ENCODE measurements around the gene MS4A18. TPM values are rescaled to one million over a fixed set of nuclear protein-coding genes. Genes with fewer than 3 reads are reported as not detected.

Gene MS4A18
- total and polyA plus RNA-seq, 10 of the 15 experiments (the other 5 are each of a cell fraction or from before 2014, with no cell fraction given): not detected

DNA sequence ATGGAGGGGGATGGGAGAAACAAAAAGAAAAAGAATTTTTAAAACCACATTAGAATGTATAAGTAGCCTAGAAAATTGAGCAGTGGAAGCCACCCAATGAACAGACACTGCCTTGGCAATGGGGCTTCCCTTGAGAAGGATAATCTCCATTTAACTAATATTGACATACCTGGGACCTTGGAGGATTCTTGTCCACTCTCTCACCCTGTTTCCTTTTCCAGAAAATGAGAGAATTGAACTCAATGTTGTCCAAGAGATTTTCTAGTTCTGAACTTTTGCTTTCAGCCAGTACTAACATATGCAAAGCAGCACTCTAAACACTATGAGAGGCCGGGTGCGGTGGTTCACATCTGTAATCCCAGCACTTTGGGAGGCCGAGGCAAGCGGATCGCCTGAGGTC, 24.6 kb upstream of the MS4A18 start:
- ATAC-seq (no peak), DNase-seq (ENCODE audit: low read depth, low spot score) (no peak), FAIRE-seq (no peak)
- RAD21 ChIA-PET (ENCODE audit: unreplicated experiment): interaction anchor here (1.6 to 2.9 kb wide), 5 partner anchors 56 to 72 kb away, joined by 4 to 21 read pairs (median 8); partner anchors contain the start of gene MS4A15
- BruUV-seq (replicated peaks): no TSS peak
- H3K9me3 ChIP-seq (replicated peaks; ENCODE audit: control insufficient read depth, insufficient read depth, low read length): no peaks in the 10 kb centered on the region
- H3K9ac ChIP-seq (ENCODE audit: control insufficient read depth, insufficient read depth, low read length): no peak overlapping the region
- H3K4me1 ChIP-seq (ENCODE audit: control insufficient read depth, insufficient read depth, low read length): no peaks in the 10 kb centered on the region
- in situ Hi-C loops (cut with MboI) (no loop called here), intact Hi-C loops (cut with micrococcal nuclease; ENCODE audit: unreplicated experiment) (loop anchor here (5.0 kb wide), 1 partner anchor 197 kb away; no protein-coding TSS in a partner anchor)
- POLR2A ChIA-PET: no interaction called here
- no peak overlapping the region for H3K27ac ChIP-seq (ENCODE audit: control insufficient read depth, insufficient read depth)
- H3K4me2 ChIP-seq (ENCODE audit: control insufficient read depth, insufficient read depth): no peak overlapping the region
- no peak overlapping the region for H2AFZ ChIP-seq (ENCODE audit: control insufficient read depth, low read depth, low read length)
- H3K36me3 ChIP-seq (ENCODE audit: control insufficient read depth in 2 of 2, insufficient read depth in 2 of 2, low read length in 1 of 2): no peaks in the 10 kb centered on the region
- no peaks in the 10 kb centered on the region for H4K20me1 ChIP-seq (ENCODE audit: control insufficient read depth, insufficient read depth)
- CTCF ChIA-PET: interaction anchor here (0.7 to 5.6 kb wide), 2 partner anchors 55 to 64 kb away, joined by 3 to 84 read pairs; no protein-coding TSS in a partner anchor
- no peaks in the 10 kb centered on the region for H3K79me2 ChIP-seq (ENCODE audit: control insufficient read depth, insufficient read depth, low read length)
- WGBS (ENCODE audit: insufficient coverage, insufficient replicate concordance, low lambda C conversion rate, missing lambda C conversion rate): 39% methylated on average over 5 of the region's 5 CpGs
- no peaks in the 10 kb centered on the region for H3K27me3 ChIP-seq (replicated peaks in 1 of 2; ENCODE audit: control insufficient read depth in 2 of 2, insufficient read depth in 2 of 2, low read length in 1 of 2)
- no peak overlapping the region for H3K4me3 ChIP-seq
- SMC1A ChIA-PET (ENCODE audit: uncharacterized antibody, unreplicated experiment): interaction anchor here (0.7 to 5.0 kb wide), 2 partner anchors 10 to 63 kb away, joined by 3 to 45 read pairs; no protein-coding TSS in a partner anchor
- TF ChIP-seq SIN3A (IDR thresholded peaks at IDR 0.05; ENCODE audit: low read depth, low read length) (no peak), E2F4 (IDR thresholded peaks at IDR 0.05; ENCODE audit: low read depth, low read length) (no peak), MTA2 (IDR thresholded peaks at IDR 0.05; ENCODE audit: low read depth) (no peak), CEBPB (IDR thresholded peaks at IDR 0.05; ENCODE audit: borderline replicate concordance in 1 of 2, low read depth in 2 of 2, low read length in 2 of 2) (no peak), PAX5 (IDR thresholded peaks at IDR 0.05; ENCODE audit: borderline replicate concordance, low read depth, low read length) (no peak), HCFC1 (IDR thresholded peaks at IDR 0.05; ENCODE audit: low read length) (no peak), RELB (IDR thresholded peaks at IDR 0.05; ENCODE audit: low read depth) (no peak), RB1 (IDR thresholded peaks at IDR 0.05; ENCODE audit: borderline replicate concordance) (no peak), E2F8 (IDR thresholded peaks at IDR 0.05; ENCODE audit: low read depth, partially characterized antibody) (no peak), NR2F1 (conservative IDR thresholded peaks at IDR 0.05) (no peak), BMI1 (IDR thresholded peaks at IDR 0.05; ENCODE audit: borderline replicate concordance) (no peak)
- TF ChIP-seq, protein P1, sequence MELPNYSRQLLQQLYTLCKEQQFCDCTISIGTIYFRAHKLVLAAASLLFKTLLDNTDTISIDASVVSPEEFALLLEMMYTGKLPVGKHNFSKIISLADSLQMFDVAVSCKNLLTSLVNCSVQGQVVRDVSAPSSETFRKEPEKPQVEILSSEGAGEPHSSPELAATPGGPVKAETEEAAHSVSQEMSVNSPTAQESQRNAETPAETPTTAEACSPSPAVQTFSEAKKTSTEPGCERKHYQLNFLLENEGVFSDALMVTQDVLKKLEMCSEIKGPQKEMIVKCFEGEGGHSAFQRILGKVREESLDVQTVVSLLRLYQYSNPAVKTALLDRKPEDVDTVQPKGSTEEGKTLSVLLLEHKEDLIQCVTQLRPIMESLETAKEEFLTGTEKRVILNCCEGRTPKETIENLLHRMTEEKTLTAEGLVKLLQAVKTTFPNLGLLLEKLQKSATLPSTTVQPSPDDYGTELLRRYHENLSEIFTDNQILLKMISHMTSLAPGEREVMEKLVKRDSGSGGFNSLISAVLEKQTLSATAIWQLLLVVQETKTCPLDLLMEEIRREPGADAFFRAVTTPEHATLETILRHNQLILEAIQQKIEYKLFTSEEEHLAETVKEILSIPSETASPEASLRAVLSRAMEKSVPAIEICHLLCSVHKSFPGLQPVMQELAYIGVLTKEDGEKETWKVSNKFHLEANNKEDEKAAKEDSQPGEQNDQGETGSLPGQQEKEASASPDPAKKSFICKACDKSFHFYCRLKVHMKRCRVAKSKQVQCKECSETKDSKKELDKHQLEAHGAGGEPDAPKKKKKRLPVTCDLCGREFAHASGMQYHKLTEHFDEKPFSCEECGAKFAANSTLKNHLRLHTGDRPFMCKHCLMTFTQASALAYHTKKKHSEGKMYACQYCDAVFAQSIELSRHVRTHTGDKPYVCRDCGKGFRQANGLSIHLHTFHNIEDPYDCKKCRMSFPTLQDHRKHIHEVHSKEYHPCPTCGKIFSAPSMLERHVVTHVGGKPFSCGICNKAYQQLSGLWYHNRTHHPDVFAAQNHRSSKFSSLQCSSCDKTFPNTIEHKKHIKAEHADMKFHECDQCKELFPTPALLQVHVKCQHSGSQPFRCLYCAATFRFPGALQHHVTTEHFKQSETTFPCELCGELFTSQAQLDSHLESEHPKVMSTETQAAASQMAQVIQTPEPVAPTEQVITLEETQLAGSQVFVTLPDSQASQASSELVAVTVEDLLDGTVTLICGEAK (IDR thresholded peaks at IDR 0.05; ENCODE audit: borderline replicate concordance): no peak
- TF ChIP-seq, protein P2, sequence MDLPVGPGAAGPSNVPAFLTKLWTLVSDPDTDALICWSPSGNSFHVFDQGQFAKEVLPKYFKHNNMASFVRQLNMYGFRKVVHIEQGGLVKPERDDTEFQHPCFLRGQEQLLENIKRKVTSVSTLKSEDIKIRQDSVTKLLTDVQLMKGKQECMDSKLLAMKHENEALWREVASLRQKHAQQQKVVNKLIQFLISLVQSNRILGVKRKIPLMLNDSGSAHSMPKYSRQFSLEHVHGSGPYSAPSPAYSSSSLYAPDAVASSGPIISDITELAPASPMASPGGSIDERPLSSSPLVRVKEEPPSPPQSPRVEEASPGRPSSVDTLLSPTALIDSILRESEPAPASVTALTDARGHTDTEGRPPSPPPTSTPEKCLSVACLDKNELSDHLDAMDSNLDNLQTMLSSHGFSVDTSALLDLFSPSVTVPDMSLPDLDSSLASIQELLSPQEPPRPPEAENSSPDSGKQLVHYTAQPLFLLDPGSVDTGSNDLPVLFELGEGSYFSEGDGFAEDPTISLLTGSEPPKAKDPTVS (IDR thresholded peaks at IDR 0.05; ENCODE audit: low read depth, low read length): no peak
